ENCODE results near the gene HOXD3. TPM values are rescaled to one million over a fixed set of nuclear protein-coding genes. Genes with fewer than 3 reads are reported as not detected.

Gene HOXD3
- total RNA-seq, 2 experiments from 2014 or later = not detected

Small RNA genes within 50 kb of the gene (microRNA-seq; reads per million reads assigned to microRNA genes)
- gene MIR10B = 7.7 reads per million, percentile 6 among the genes with 10 or more reads in this experiment

Other genes starting within 250 kb of the HOXD3 start
- gene LNPK, start 155.0 kb upstream of the HOXD3 start, total RNA-seq = 10 to 100 TPM; 41.5 to 45.4 TPM
- gene EVX2, start 73.3 kb upstream of the HOXD3 start, total RNA-seq = not detected
- not detected for gene HOXD13, start 64.6 kb upstream of the HOXD3 start, total RNA-seq
- gene HOXD12, start 57.5 kb upstream of the HOXD3 start, total RNA-seq = not detected
- gene HOXD11, start 50.0 kb upstream of the HOXD3 start, total RNA-seq = not detected
- not detected for gene HOXD10, start 40.5 kb upstream of the HOXD3 start, total RNA-seq
- not detected for gene HOXD9, start 34.6 kb upstream of the HOXD3 start, total RNA-seq
- not detected for gene HOXD8, start 27.6 kb upstream of the HOXD3 start, total RNA-seq
- gene HOXD4, start 5.8 kb upstream of the HOXD3 start, total RNA-seq = not detected
- not detected for gene HOXD1, start 31.4 kb downstream of the HOXD3 start, total RNA-seq
- 10 to 100 TPM; 11.4 to 12.7 TPM for gene MTX2, start 112.1 kb downstream of the HOXD3 start, total RNA-seq